ENCODE data around the gene ADAMTS12.
"Not testable (repeated sequence)": the region's sequence is repeated elsewhere in the genome, so short reads cannot be mapped to it uniquely, and the experiment has no call there.

The ADAMTS12 gene

GRCh38 chr5:33523208-33523771 lies 368.5 kb downstream of the ADAMTS12 start:
- no peak for DNase-seq

- DNase-seq: no peak
Measured at GRCh38 chr5:33516421-33516820, 375.4 kb downstream of the ADAMTS12 start.

- DNase-seq: not testable (repeated sequence)
Measured at GRCh38 chr5:33515366-33515765, 376.4 kb downstream of the ADAMTS12 start.

GRCh38 chr5:33513462-33514185 lies 378.2 kb downstream of the ADAMTS12 start:
- no peak for DNase-seq

- no peak for DNase-seq
Measured at GRCh38 chr5:33509036-33509435, 382.8 kb downstream of the ADAMTS12 start.

- no peak for DNase-seq
Measured at GRCh38 chr5:33507426-33507825, 384.4 kb downstream of the ADAMTS12 start.

- DNase-seq: no peak
Measured at GRCh38 chr5:33504570-33504969, 387.2 kb downstream of the ADAMTS12 start.

- no peak for DNase-seq
Measured at GRCh38 chr5:33501899-33502298, 389.9 kb downstream of the ADAMTS12 start.

- DNase-seq: no peak
Measured at GRCh38 chr5:33501260-33501659, 390.5 kb downstream of the ADAMTS12 start.

- DNase-seq: no peak
Measured at GRCh38 chr5:33494466-33494865, 397.3 kb downstream of the ADAMTS12 start.

- DNase-seq: no peak
Measured at GRCh38 chr5:33491941-33492340, 399.8 kb downstream of the ADAMTS12 start.

GRCh38 chr5:33490071-33490665 lies 401.6 kb downstream of the ADAMTS12 start:
- DNase-seq: no peak

GRCh38 chr5:33489481-33490067 lies 402.2 kb downstream of the ADAMTS12 start:
- no peak for DNase-seq

GRCh38 chr5:33488558-33489355 lies 403.0 kb downstream of the ADAMTS12 start:
- peak in 1 of 14 donors; percentile 1 for DNase-seq

GRCh38 chr5:33487236-33487635 lies 404.6 kb downstream of the ADAMTS12 start:
- no peak for DNase-seq

- no peak for DNase-seq
Measured at GRCh38 chr5:33482335-33482734, 409.5 kb downstream of the ADAMTS12 start.

GRCh38 chr5:33480876-33481275 lies 410.9 kb downstream of the ADAMTS12 start:
- no peak for DNase-seq

- no peak for DNase-seq
Measured at GRCh38 chr5:33479311-33479710, 412.5 kb downstream of the ADAMTS12 start.

- no peak for DNase-seq
Measured at GRCh38 chr5:33477816-33478215, 414.0 kb downstream of the ADAMTS12 start.

- DNase-seq: peak in 1 of 14 donors; percentile 13
Measured at GRCh38 chr5:33476992-33477391, 414.8 kb downstream of the ADAMTS12 start.

GRCh38 chr5:33475706-33476105 lies 416.1 kb downstream of the ADAMTS12 start:
- no peak for DNase-seq

GRCh38 chr5:33474931-33475499 lies 416.8 kb downstream of the ADAMTS12 start:
- no peak for DNase-seq

All from C1 segment of cervical spinal cord (tissue), 14 donors.